GM18951 (cell line): ENCODE data around the gene CFAP73.

Source experiments
- POLR2A ChIP-seq: IDR thresholded peaks from 4 replicates; pipeline ENCODE4 v1.6.1; 2011; ENCODE audit warnings: mild to moderate bottlenecking; ENCODE audit not compliant: insufficient read length, insufficient read depth; ENCODE audit errors: extremely low read depth
- in situ Hi-C: fragments of 300-500 bp; cut with MboI; formaldehyde crosslinking; loops from one replicate; pipeline ENCODE4 v1.12.0; 2022; ENCODE audit warnings: low sequenced_read_pairs, mixed read lengths, inconsistent platforms; ENCODE audit not compliant: unreplicated experiment

Gene CFAP73

DNA sequence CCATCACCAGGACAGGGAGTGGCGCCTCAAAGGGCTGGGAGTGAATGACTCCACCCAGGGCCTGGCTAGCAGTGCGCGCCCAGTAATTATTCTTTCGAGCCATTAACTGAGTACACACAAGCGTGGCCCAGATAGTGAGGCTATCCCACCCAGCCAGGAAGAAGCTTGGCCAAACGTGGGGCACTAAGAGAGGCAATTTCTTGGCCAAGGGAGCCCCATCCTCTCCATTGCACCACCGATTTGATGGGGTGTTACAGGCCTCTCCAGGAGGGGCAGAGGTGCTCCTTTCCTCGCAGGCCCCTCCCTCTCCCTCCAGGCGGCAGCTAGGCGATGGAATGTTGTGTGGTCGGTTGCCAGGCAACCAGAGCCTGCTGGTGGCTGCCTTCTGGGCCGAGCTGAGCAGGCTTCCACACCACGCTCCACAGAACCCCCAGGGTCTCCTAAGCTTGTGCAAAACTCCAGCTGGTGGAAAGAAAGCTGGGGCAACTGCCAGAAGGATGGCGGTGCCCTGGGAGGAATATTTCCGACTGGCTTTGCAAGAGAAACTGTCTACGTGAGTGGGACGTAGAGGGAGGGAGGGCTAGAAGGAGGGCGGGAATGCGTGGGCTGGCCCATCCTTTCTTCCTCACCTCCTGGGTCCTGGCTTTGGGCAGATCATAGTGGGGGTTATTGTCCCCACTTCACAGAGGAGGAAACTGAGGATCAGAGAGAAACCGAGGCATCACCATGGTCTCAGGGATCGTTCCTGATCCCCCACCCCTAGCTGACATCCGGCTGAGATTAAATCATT is at the start of gene CFAP73:
CFAP73 (plus strand) TSS at position 364 of the 790 bp plus-strand sequence; CDS start at position 498, 134 bp downstream.
- in situ Hi-C loops, result no loop called here
- TF ChIP-seq POLR2A, result no peak

GRCh38 chr12:113099764-113100163 is 49.8 kb upstream of the CFAP73 start:
- in situ Hi-C loops, result loop anchor here (10.0 kb wide), 1 partner anchor 45 kb away; the partner anchor contains the start of gene DTX1
- TF ChIP-seq POLR2A, result no peak

DNA sequence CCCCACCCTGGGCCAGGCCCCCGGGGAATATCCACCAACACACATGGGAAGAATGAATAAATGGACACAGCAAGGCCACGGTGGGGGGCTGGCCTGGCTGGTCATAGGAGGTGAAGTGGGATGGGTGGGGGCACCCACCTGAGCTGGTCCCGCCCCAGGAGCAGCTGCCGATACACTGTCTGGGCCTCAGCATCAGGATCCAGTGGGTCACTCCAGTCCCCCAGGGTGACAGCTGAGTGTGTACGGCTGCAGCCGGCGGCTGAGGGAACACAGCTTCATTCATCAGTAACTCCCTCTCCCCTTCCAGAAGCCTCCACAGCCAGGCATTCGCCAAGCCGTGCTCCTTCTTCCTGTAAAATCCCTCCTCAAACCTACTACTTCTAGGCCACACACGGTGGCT is 47.8 kb upstream of the CFAP73 start:
- no peak for TF ChIP-seq POLR2A

DNA sequence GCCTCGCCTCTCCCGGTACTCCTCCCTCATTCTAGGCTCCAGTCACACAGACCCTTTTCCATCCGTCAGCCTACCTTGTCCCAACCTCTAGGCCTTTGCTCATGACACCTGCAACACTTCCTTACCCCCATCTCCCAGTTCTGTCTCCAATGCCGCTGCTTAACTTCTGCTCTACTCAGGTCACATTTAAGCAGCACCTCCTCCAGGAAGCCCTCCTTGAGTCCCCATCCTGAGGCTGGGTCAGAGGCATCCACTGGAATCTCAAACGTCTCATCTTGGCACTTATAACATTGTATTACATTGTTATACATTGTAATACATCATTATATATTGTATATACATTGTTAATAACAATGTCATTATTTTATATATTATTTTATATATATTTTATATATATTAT is 46.7 kb upstream of the CFAP73 start:
- in situ Hi-C loops, result loop anchor here (10.0 kb wide), 1 partner anchor 48 kb away; the partner anchor contains the start of gene DTX1
- TF ChIP-seq POLR2A, result no peak

More for the DNA sequence above, 47.8 kb upstream of the CFAP73 start:
- in situ Hi-C loops, result loop anchor here (10.0 kb wide), 1 partner anchor 47 kb away; the partner anchor contains the start of gene DTX1

- TF ChIP-seq POLR2A, result no peak
- in situ Hi-C loops, result loop anchor here (10.0 kb wide), 1 partner anchor 49 kb away; the partner anchor contains the start of gene DTX1
Observed at GRCh38 chr12:113103756-113104450, 45.6 kb upstream of the CFAP73 start.

- in situ Hi-C loops, result loop anchor here (10.0 kb wide), 1 partner anchor 50 kb away; the partner anchor contains the start of gene DTX1
- TF ChIP-seq POLR2A, result no peak
Observed at GRCh38 chr12:113104953-113105510, 44.5 kb upstream of the CFAP73 start.

- in situ Hi-C loops, result loop anchor here (10.0 kb wide), 1 partner anchor 51 kb away; the partner anchor contains the start of gene DTX1
- no peak for TF ChIP-seq POLR2A
Observed at GRCh38 chr12:113105606-113106271, 43.8 kb upstream of the CFAP73 start.

- in situ Hi-C loops, result loop anchor here (10.0 kb wide), 1 partner anchor 52 kb away; the partner anchor contains the start of gene DTX1
- no peak for TF ChIP-seq POLR2A
Observed at GRCh38 chr12:113106361-113106760, 43.2 kb upstream of the CFAP73 start.

- in situ Hi-C loops, result loop anchor here (10.0 kb wide), 1 partner anchor 54 kb away; the partner anchor contains the start of gene DTX1
- no peak for TF ChIP-seq POLR2A
Observed at GRCh38 chr12:113108308-113108707, 41.2 kb upstream of the CFAP73 start.

GRCh38 chr12:113109360-113109759 is 40.2 kb upstream of the CFAP73 start:
- in situ Hi-C loops, result loop anchor here (10.0 kb wide), 1 partner anchor 55 kb away; the partner anchor contains the start of gene DTX1
- TF ChIP-seq POLR2A, result no peak

DNA sequence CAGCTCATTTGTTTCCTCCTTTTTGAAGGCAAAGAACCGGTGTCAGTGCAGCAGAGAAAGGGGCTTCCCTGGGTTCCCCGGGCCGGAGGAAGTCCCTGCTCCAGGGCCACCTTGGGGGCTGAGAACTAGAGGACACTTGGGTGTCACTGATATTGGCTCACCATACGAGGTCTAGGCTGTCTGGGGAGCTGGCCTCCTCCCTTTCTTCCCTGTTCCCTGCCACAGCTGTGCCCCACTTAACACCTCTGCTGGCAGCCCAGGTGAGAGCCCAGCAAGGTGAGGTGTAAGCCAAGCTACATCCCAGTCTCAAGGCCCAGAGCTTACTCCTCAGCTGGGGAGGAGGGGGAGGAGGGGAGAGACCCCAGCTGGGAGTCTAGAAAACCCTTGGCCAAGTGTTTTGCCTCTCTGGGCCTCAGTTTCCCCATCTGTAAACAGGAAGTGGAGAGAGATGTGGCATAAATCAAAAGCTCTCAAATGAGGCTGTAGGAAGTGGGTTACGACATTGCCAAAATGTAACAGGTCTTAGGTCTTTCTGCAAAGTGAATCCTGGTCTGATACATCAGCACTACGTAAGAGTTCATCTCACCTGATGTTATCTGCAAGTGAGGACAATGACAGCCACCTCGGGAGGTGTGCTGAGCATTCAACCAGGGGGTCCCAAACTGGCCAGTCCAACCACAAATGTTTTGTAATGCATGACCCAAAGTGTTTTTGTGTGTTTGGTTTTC is 39.5 kb upstream of the CFAP73 start:
- no peak for TF ChIP-seq POLR2A
- in situ Hi-C loops, result loop anchor here (10.0 kb wide), 1 partner anchor 55 kb away; the partner anchor contains the start of gene DTX1

GRCh38 chr12:113111247-113111646 is 38.3 kb upstream of the CFAP73 start:
- in situ Hi-C loops, result no loop called here
- no peak for TF ChIP-seq POLR2A
